Measurements from ENCODE around the gene TRPC4. TPM values are rescaled to one million over a fixed set of nuclear protein-coding genes. Genes with fewer than 3 reads are reported as not detected.

Gene TRPC4
- total RNA-seq, 1 experiment from 2014 or later: 8.0 TPM

DNA sequence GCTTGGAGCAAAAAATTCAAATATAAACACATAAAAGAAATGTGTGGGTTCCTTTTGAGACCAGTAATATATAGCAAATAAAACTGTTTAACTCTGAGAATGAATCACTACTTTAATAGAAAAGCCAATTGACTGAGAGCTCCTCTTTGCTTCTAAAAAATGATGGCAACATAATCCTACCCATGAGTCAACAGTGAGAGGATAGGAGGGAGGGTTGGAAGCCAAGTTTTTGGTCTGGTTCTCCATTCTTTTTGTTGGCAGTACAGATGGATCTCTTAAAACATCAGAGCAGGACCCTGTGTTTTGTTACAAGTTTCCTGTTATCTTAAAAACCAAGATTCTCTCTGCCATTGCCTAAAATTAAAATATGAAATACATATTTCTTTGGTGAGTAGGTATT, 221.0 kb downstream of the TRPC4 start:
- no peak for ATAC-seq
- DNase-seq (ENCODE audit: low spot score): no peak
- Mint-ChIP-seq H3K27ac (no peak overlapping the region), H3K27me3 (ENCODE audit: low read depth) (no peaks in the 10 kb centered on the region), H3K9me3 (no peaks in the 10 kb centered on the region), H3K4me3 (no peak overlapping the region), H3K4me1 (peaks cover 25% of the 10 kb centered on the region), H3K36me3 (no peaks in the 10 kb centered on the region)
- CTCF ChIA-PET: no interaction called here
- POLR2A ChIA-PET: no interaction called here
- TF ChIP-seq ZBTB43 (CRISPR knock-in tag; IDR thresholded peaks at IDR 0.05) (no peak), ATF1 (CRISPR knock-in tag; IDR thresholded peaks at IDR 0.05) (no peak), SMAD4 (CRISPR knock-in tag; IDR thresholded peaks at IDR 0.05) (no peak), ELF4 (CRISPR knock-in tag; IDR thresholded peaks at IDR 0.05; ENCODE audit: low read depth) (no peak), ZNF425 (CRISPR knock-in tag; conservative IDR thresholded peaks at IDR 0.05) (no peak), TEAD4 (CRISPR knock-in tag; IDR thresholded peaks at IDR 0.05) (no peak)
- TF ChIP-seq, protein P1, sequence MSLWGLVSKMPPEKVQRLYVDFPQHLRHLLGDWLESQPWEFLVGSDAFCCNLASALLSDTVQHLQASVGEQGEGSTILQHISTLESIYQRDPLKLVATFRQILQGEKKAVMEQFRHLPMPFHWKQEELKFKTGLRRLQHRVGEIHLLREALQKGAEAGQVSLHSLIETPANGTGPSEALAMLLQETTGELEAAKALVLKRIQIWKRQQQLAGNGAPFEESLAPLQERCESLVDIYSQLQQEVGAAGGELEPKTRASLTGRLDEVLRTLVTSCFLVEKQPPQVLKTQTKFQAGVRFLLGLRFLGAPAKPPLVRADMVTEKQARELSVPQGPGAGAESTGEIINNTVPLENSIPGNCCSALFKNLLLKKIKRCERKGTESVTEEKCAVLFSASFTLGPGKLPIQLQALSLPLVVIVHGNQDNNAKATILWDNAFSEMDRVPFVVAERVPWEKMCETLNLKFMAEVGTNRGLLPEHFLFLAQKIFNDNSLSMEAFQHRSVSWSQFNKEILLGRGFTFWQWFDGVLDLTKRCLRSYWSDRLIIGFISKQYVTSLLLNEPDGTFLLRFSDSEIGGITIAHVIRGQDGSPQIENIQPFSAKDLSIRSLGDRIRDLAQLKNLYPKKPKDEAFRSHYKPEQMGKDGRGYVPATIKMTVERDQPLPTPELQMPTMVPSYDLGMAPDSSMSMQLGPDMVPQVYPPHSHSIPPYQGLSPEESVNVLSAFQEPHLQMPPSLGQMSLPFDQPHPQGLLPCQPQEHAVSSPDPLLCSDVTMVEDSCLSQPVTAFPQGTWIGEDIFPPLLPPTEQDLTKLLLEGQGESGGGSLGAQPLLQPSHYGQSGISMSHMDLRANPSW (CRISPR knock-in tag; conservative IDR thresholded peaks at IDR 0.05; ENCODE audit: low read depth): no peak

DNA sequence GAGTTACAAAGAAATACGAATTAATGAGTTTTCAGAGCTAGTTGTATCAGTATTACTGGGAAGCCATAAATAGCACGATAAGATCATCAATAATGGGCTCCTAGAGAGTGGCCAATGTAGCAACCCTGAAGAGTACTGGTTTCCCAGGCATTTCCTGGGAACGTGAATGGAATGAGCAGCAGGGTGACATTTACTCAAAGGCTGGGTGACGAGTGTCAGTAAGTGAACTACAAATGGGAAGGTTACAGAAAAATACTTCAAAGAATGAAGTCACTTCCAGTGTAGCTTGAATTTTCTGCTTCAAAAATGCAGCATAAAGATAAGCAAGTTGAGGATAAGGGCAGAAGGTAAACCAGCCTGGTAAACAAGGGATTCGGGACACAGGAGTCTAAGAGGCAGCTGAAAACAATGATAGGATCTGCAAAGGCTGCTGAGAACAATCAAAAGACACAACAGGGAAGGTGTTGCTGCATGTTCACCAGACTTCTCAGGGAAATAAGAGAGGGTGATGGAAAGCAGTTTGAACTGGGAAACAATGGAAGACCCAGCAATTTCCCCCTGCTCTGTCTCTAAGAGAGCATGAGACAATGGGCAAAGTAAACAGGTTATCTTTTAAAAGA, 222.4 kb downstream of the TRPC4 start:
- ATAC-seq (peak; percentile 79), DNase-seq (ENCODE audit: low spot score) (no peak)
- Mint-ChIP-seq H3K27me3 (ENCODE audit: low read depth) (no peaks in the 10 kb centered on the region), H3K4me1 (peaks cover 25% of the 10 kb centered on the region), H3K9me3 (no peaks in the 10 kb centered on the region), H3K4me3 (no peak overlapping the region), H3K27ac (peak overlapping the region; percentile 58), H3K36me3 (no peaks in the 10 kb centered on the region)
- ChIA-PET POLR2A (no interaction called here), CTCF (interaction anchor here (0.6 kb wide), 1 partner anchor 310 kb away, joined by 3 read pairs; no protein-coding TSS in a partner anchor)
- TF ChIP-seq GABPB1 (CRISPR knock-in tag; IDR thresholded peaks at IDR 0.05) (no peak), ZNF671 (CRISPR knock-in tag; IDR thresholded peaks at IDR 0.05) (no peak), ERG (CRISPR knock-in tag; IDR thresholded peaks at IDR 0.05) (no peak)
- TF ChIP-seq, protein P2, sequence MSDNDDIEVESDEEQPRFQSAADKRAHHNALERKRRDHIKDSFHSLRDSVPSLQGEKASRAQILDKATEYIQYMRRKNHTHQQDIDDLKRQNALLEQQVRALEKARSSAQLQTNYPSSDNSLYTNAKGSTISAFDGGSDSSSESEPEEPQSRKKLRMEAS (CRISPR knock-in tag; IDR thresholded peaks at IDR 0.05): no peak

GRCh38 chr13:37646531-37646930, 223.0 kb downstream of the TRPC4 start:
- no peaks in the 10 kb centered on the region for H3K36me3 Mint-ChIP-seq
- ChIA-PET POLR2A (no interaction called here), CTCF (interaction anchor here (0.6 kb wide), 1 partner anchor 311 kb away, joined by 3 read pairs; no protein-coding TSS in a partner anchor)
- no peak for ATAC-seq
- DNase-seq (ENCODE audit: low spot score): no peak
- H3K27me3 Mint-ChIP-seq (ENCODE audit: low read depth): no peaks in the 10 kb centered on the region
- TF ChIP-seq GABPB1 (CRISPR knock-in tag; IDR thresholded peaks at IDR 0.05) (no peak), ELF4 (CRISPR knock-in tag; IDR thresholded peaks at IDR 0.05; ENCODE audit: low read depth) (no peak), TEAD4 (CRISPR knock-in tag; IDR thresholded peaks at IDR 0.05) (no peak), EMX1 (CRISPR knock-in tag; IDR thresholded peaks at IDR 0.05) (no peak), ZNF532 (CRISPR knock-in tag; IDR thresholded peaks at IDR 0.05; ENCODE audit: borderline replicate concordance) (no peak), JUN (CRISPR knock-in tag; IDR thresholded peaks at IDR 0.05) (no peak), CBFB (CRISPR knock-in tag; IDR thresholded peaks at IDR 0.05; ENCODE audit: low read depth) (no peak), NR3C1 (CRISPR knock-in tag; conservative IDR thresholded peaks at IDR 0.05; ENCODE audit: low read depth) (no peak)
- peaks cover 29% of the 10 kb centered on the region for H3K4me1 Mint-ChIP-seq
- no peak overlapping the region for H3K27ac Mint-ChIP-seq
- no peak overlapping the region for H3K4me3 Mint-ChIP-seq
- no peaks in the 10 kb centered on the region for H3K9me3 Mint-ChIP-seq

All from WTC11 (cell line).